GM19025 (cell line): ENCODE data around the gene PDE2A.

ENCODE experiments used
- ATAC-seq: cut with Tn5 transposase; IDR thresholded peaks from one replicate; pipeline ENCODE4 v1.9.1; 2021; ENCODE audit warnings: mild to moderate bottlenecking, low read depth, moderate library complexity; ENCODE audit not compliant: unreplicated experiment

PDE2A gene

GRCh38 chr11:72705442-72706365 is 31.5 kb upstream of the PDE2A start:
- no peak for ATAC-seq

GRCh38 chr11:72704783-72705265 is 30.6 kb upstream of the PDE2A start:
- no peak for ATAC-seq

GRCh38 chr11:72704028-72704782 is 30.0 kb upstream of the PDE2A start:
- ATAC-seq = no peak

- ATAC-seq = no peak
Observed at GRCh38 chr11:72703267-72704008, 29.2 kb upstream of the PDE2A start.

GRCh38 chr11:72702577-72703241 is 28.5 kb upstream of the PDE2A start:
- ATAC-seq = no peak

GRCh38 chr11:72702096-72702495 is 27.9 kb upstream of the PDE2A start:
- ATAC-seq = no peak

GRCh38 chr11:72701466-72701865 is 27.2 kb upstream of the PDE2A start:
- no peak for ATAC-seq

- ATAC-seq = no peak
Observed at GRCh38 chr11:72700146-72700545, 25.9 kb upstream of the PDE2A start.

GRCh38 chr11:72697814-72698213 is 23.6 kb upstream of the PDE2A start:
- no peak for ATAC-seq

GRCh38 chr11:72696866-72697700 is 22.9 kb upstream of the PDE2A start:
- no peak for ATAC-seq

- no peak for ATAC-seq
Observed at GRCh38 chr11:72695354-72695753, 21.1 kb upstream of the PDE2A start.

GRCh38 chr11:72693271-72693968 is 19.2 kb upstream of the PDE2A start:
- no peak for ATAC-seq

GRCh38 chr11:72692498-72693237 is 18.4 kb upstream of the PDE2A start:
- ATAC-seq = no peak

GRCh38 chr11:72690166-72690565 is 15.9 kb upstream of the PDE2A start:
- ATAC-seq = no peak

GRCh38 chr11:72688929-72689328 is 14.7 kb upstream of the PDE2A start:
- no peak for ATAC-seq

GRCh38 chr11:72688486-72688885 is 14.3 kb upstream of the PDE2A start:
- no peak for ATAC-seq

- ATAC-seq = no peak
Observed at GRCh38 chr11:72687326-72687725, 13.1 kb upstream of the PDE2A start.

- no peak for ATAC-seq
Observed at GRCh38 chr11:72686639-72687220, 12.5 kb upstream of the PDE2A start.
